Testis (tissue), 2 donors: ENCODE measurements around the gene MYOG.

Experiments used
- POLR2A ChIP-seq: fragments of 450-650 bp; IDR thresholded peaks from one replicate; pipeline ENCODE4 v1.6.1; 2017; ENCODE audit warnings: antibody characterized with exemption, mild to moderate bottlenecking, moderate library complexity
- TF ChIP-seq, protein P1 (sequence below), 3 experiments: fragments of 450-650 bp in 2 of 3; fragments of 200-600 bp in 1 of 3; sonication (generic) in 1 of 3; IDR thresholded peaks; one replicate each; pipeline ENCODE4 v1.5.1; 2016 to 2019; ENCODE audit warnings: antibody characterized with exemption in 3 of 3, mild to moderate bottlenecking in 2 of 3, moderate library complexity in 1 of 3

- TF ChIP-seq, protein P1, sequence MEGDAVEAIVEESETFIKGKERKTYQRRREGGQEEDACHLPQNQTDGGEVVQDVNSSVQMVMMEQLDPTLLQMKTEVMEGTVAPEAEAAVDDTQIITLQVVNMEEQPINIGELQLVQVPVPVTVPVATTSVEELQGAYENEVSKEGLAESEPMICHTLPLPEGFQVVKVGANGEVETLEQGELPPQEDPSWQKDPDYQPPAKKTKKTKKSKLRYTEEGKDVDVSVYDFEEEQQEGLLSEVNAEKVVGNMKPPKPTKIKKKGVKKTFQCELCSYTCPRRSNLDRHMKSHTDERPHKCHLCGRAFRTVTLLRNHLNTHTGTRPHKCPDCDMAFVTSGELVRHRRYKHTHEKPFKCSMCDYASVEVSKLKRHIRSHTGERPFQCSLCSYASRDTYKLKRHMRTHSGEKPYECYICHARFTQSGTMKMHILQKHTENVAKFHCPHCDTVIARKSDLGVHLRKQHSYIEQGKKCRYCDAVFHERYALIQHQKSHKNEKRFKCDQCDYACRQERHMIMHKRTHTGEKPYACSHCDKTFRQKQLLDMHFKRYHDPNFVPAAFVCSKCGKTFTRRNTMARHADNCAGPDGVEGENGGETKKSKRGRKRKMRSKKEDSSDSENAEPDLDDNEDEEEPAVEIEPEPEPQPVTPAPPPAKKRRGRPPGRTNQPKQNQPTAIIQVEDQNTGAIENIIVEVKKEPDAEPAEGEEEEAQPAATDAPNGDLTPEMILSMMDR (IDR thresholded peaks at IDR 0.05): no peak
- TF ChIP-seq POLR2A: no peak
Measured at GRCh38 chr1:203091761-203092330, 6.0 kb upstream of the MYOG start.
